MM.1S (cell line): ENCODE data around the gene HS1BP3.

Source experiments
- EZH2 ChIP-seq: fragments of 300-600 bp; sonication (generic); optimal IDR thresholded peaks from 2 replicates; pipeline ENCODE3; 2017; ENCODE audit warnings: low read depth, mild to moderate bottlenecking, antibody characterized with exemption, low read length, mixed read lengths
- TF ChIP-seq, protein P1 (sequence below): fragments of 300-600 bp; sonication (generic); IDR thresholded peaks from 2 replicates; pipeline ENCODE4 v1.5.1; 2016; ENCODE audit warnings: antibody characterized with exemption, low read length, mixed read lengths

DNA sequence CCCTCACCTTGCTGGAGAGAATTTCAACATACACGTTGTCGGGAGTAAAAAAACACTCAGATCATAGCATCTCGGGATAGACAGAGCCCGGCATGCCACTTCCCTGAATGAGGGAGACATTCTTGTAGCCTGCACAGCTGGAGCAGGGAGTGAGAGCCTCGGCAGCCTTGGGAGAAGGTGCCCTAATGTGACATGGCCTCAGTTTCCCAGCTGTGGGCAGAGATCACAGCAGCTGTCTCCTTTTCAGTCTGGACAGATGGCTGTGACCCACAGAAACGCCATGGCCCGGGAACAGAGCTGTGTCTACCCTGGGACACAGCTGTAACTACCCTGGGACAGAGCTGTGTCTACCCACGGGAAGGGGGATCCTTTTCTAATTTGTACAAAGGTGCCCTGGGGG lies 55.9 kb downstream of the HS1BP3 start:
- TF ChIP-seq, protein P1, sequence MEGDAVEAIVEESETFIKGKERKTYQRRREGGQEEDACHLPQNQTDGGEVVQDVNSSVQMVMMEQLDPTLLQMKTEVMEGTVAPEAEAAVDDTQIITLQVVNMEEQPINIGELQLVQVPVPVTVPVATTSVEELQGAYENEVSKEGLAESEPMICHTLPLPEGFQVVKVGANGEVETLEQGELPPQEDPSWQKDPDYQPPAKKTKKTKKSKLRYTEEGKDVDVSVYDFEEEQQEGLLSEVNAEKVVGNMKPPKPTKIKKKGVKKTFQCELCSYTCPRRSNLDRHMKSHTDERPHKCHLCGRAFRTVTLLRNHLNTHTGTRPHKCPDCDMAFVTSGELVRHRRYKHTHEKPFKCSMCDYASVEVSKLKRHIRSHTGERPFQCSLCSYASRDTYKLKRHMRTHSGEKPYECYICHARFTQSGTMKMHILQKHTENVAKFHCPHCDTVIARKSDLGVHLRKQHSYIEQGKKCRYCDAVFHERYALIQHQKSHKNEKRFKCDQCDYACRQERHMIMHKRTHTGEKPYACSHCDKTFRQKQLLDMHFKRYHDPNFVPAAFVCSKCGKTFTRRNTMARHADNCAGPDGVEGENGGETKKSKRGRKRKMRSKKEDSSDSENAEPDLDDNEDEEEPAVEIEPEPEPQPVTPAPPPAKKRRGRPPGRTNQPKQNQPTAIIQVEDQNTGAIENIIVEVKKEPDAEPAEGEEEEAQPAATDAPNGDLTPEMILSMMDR = no peak
- no peak for TF ChIP-seq EZH2
